Right cardiac atrium (tissue), 5 donors: ENCODE measurements around the gene ACACA. TPM values are rescaled to one million over a fixed set of nuclear protein-coding genes. Genes with fewer than 3 reads are reported as not detected.
A peak's percentile ranks its signal among the peaks of the same experiment; 100 is the strongest.
"Not testable (repeated sequence)": the region's sequence is repeated elsewhere in the genome, so short reads cannot be mapped to it uniquely, and the experiment has no call there.

Source experiments
- ATAC-seq, 2 donors: fragments of 200-7000 bp; cut with Tn5 transposase; one replicate each; pipeline versions ENCODE4 v1.8.0 to v1.9.1; 2020; ENCODE audit warnings: moderate library complexity in 2 of 2, mild to moderate bottlenecking in 1 of 2
- DNase-seq, 3 donors: peaks; one replicate each; pipeline ENCODE4 v3.0.0-alpha.2; 2020
- H3K27ac ChIP-seq: one replicate; pipeline ENCODE4 v1.5.1; 2013; ENCODE audit warnings: mild to moderate bottlenecking, low read length, control low read depth, moderate library complexity
- H3K27me3 ChIP-seq: one replicate; pipeline ENCODE4 v1.6.1; 2013; ENCODE audit not compliant: control insufficient read depth, insufficient read depth
- H3K4me1 ChIP-seq: one replicate; pipeline ENCODE4 v1.6.1; 2013; ENCODE audit warnings: low read length; ENCODE audit not compliant: control insufficient read depth, insufficient read depth
- H3K4me3 ChIP-seq: one replicate; pipeline ENCODE4 v1.5.1; 2013; ENCODE audit warnings: low read length, control low read depth
- H3K9me3 ChIP-seq: one replicate; pipeline ENCODE4 v1.6.1; 2013; ENCODE audit warnings: low read length; ENCODE audit not compliant: control insufficient read depth
- WGBS: extraction: QIAGEN DNeasy Blood & Tissue Kit; methylation state at CpG from one replicate; pipeline ENCODE4 v1.1.7; 2013; 5-methylcytosine and 5-hydroxymethylcytosine counted together
- intact Hi-C, 4 donors: fragments of 100-400 bp; cut with DNase I; formaldehyde crosslinking; loops; one replicate each; pipeline versions ENCODE4 v1.11.0 to v1.14.0; 2022 to 2023
- polyA plus RNA-seq: library from polyadenylated mRNA; stranded (reverse); fragments of 200-250 nt; gene quantifications from one replicate; pipeline ENCODE4 v1.2.3, GENCODE V29; 2013
- total RNA-seq, 4 donors: library from RNA; stranded (reverse); fragmentation: NEBNext Ultra II Directional; extraction: Animal tissue kit (Norgen Biotek cat#: 25700); gene quantifications; one replicate each; pipeline ENCODE4 v1.2.1, GENCODE V29; 2021
- donor health status: healthy with polysubstance abuse.
- donor health status: DM: no; HTN: yes; CAD: no.
- donor health status: DM: no; HTN: no; CAD: no.
- donor health status: DM: no; HTN: yes; CAD: no; lungs with severe emphysema.
- donor health status: DM: yes; HTN: yes; CAD: no.

The ACACA gene
- total and polyA plus RNA-seq, 5 donors = 8.9 to 24.8 (median 20.5) TPM

DNA sequence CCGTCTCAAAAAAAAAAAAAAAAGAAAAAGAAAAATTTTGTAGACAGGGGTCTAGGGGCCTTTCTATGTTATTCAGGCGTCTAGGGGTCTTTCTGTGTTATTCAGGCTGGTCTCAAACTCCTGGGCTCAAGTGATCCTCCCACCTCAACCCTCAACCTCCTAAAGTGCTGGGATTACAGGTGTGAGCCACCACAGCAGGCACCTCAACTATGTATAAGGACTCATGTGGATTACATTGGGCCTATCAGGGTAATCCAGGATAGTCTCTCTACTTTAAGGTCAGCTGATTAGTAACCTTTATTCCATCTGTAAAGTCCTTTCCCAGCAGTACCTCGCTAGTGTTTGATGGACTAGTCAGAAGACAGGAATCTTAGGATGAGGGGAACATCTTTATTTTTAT lies 22.4 kb upstream of the ACACA start:
- Histone ChIP-seq H3K4me3 (no peak overlapping the region), H3K4me1 (no peaks in the 10 kb centered on the region), H3K27ac (no peak overlapping the region), H3K27me3 (no peaks in the 10 kb centered on the region), H3K9me3 (no peaks in the 10 kb centered on the region)
- no peak for ATAC-seq
- DNase-seq = no peak
- 97% methylated on average over 3 of the region's 3 CpGs for WGBS
- intact Hi-C loops = no loop called here

DNA sequence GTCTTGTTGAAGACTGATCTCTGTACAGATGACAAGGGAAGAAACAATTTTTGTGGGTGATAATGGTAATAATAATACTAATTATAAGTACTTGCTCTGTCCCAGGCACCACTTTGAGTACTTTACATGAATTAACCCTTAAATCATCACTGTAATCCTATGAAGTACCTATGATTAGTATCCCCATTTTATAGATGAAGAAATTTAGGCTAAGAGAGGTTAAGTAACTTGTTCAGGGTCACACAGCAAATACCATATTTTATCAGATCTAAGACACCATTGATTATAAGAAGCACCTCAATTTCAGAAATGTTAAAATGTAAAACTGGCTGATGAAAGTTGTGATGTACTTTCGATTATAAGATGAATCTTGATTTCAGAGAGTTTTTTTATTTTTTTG lies 18.6 kb upstream of the ACACA start:
- no peak for ATAC-seq
- H3K4me3 ChIP-seq = no peak overlapping the region
- WGBS = 96% methylated on average over 1 of the region's 1 CpG

DNA sequence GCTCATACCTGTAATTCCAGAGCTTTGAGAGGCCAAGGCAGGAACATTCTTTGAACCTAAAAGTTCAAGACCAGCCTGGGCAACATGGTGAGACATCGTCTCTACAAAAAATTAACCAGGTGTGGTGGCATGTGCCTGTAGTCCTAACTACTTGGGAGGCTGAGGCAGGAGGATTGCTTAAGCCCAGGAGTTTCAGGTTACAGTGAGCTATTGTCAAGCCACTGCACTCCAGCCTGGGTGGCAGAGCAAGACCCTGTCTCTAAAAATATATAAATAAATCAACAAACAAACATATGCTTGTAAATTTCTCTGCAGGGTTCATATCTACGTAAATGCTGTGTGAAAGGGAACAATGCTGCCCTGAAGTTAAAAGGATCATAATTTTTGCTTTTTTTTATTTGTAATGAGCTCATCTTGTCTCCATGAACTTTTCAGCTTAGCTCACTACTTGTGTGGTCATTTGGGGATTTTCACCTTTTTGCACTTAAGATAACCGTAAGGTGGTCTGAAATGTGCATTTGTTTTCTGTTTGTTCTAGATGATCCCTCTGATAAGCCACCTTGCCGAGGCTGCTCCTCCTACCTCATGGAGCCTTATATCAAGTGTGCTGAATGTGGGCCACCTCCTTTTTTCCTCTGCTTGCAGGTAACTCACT lies 16.5 kb upstream of the ACACA start:
- no peaks in the 10 kb centered on the region for H3K27me3 ChIP-seq

More for the DNA sequence above, 18.6 kb upstream of the ACACA start:
- H3K9me3 ChIP-seq = no peaks in the 10 kb centered on the region
- DNase-seq = no peak
- H3K27me3 ChIP-seq = no peaks in the 10 kb centered on the region
- intact Hi-C loops = no loop called here
- no peak overlapping the region for H3K27ac ChIP-seq
- no peaks in the 10 kb centered on the region for H3K4me1 ChIP-seq

DNA sequence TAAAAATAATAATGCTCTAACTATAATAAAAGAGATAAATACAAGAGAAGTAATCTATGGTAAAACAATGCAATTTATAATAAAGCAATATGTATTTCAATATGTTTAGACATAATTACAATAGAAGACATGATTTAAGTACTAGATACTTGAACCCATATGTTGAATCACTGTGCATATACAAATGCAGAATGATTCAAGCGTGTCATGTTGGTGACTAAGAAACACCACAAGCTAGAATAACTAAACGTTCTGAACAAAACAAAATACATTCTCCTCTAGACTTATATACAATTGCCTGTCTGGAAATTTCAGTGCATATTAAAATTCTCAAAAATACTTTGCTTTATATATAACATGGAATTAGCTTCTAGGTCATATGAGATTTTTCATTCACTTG lies 11.2 kb upstream of the ACACA start:
- WGBS = 84% methylated on average over 2 of the region's 2 CpGs
- DNase-seq = no peak
- Histone ChIP-seq H3K4me1 (no peaks in the 10 kb centered on the region), H3K9me3 (no peaks in the 10 kb centered on the region), H3K27me3 (no peaks in the 10 kb centered on the region), H3K27ac (no peak overlapping the region), H3K4me3 (no peak overlapping the region)
- intact Hi-C loops = no loop called here
- ATAC-seq = no peak

More for the DNA sequence above, 16.5 kb upstream of the ACACA start:
- Histone ChIP-seq H3K4me1 (no peaks in the 10 kb centered on the region), H3K27ac (no peak overlapping the region), H3K4me3 (no peak overlapping the region), H3K9me3 (no peaks in the 10 kb centered on the region)
- DNase-seq (no peak), ATAC-seq (no peak)
- WGBS = 88% methylated on average over 4 of the region's 4 CpGs
- intact Hi-C loops = no loop called here

DNA sequence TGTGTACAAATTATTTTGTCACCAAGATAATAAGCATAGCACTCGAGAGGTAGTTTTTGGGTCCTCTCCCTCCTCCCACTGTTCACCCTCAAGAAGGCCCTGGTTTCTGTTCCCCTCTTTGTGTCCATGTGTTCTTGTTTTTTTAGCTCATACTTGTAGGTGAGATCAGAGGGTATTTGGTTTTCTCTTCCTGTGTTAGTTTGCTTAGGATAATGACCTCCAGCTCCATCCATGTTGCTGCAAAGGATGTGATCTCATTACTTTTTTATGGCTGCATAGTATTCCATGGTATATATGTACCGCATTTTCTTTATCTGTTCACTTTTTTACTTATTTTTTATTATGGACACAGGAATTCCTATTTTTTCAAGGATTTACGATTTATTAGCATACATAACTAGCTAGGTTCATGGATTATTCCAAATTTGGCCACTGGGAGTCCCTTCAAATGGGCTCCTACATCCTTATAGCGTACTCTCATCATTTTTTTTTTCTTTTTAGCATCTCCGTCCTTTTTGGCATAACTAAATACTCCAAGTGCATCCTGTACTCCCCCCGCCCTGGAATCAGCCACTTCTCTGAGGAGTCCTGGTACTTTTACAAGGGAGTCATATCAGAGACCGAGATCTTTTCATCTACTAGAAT lies 7.4 kb upstream of the ACACA start:
- DNase-seq (no peak), ATAC-seq (no peak)
- WGBS = 93% methylated on average over 7 of the region's 7 CpGs
- Histone ChIP-seq H3K9me3 (no peaks in the 10 kb centered on the region), H3K27me3 (no peaks in the 10 kb centered on the region), H3K4me1 (no peaks in the 10 kb centered on the region), H3K4me3 (no peak overlapping the region), H3K27ac (no peak overlapping the region)
- intact Hi-C loops = no loop called here

DNA sequence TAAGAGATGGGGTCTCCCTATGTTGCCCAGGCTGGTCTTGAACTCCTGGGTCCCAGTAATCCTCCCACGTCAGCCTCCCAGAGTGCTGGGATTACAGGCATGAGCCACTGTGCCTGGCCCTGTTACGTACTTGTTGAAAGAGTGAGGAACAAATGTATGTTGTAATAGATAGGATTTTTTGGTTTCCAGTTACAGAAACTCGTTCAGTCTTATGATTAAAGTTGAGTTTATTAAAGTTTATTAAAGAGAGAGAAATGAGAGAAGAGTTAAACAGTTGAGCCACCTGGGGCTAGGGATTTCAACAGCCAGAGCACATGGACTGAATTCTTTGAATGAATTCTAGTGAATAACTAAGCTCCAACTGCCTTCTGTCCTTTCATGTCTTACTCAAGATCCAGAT lies 3.7 kb upstream of the ACACA start:
- H3K4me3 ChIP-seq = no peak overlapping the region
- DNase-seq = no peak
- H3K27me3 ChIP-seq = no peaks in the 10 kb centered on the region
- no peak for ATAC-seq
- WGBS = 90% methylated on average over 3 of the region's 3 CpGs
- no peaks in the 10 kb centered on the region for H3K9me3 ChIP-seq
- no peak overlapping the region for H3K27ac ChIP-seq
- H3K4me1 ChIP-seq = no peaks in the 10 kb centered on the region
- intact Hi-C loops = no loop called here

DNA sequence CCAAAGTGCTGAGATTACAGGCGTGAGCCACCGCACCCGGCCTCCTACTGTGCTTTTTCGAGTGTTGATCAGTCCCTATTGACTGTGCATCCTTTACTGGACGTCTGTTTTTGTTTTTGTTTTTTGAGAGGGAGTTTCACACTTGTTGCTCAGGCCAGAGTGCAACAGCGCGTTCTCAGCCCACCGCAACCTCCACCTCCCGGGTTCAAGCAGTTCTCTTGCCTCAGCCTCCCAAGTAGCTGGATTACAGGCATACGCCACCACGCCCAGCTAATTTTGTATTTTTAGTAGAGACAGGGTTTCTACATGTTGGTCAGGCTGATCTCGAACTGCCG lies 1.5 kb upstream of the ACACA start:
- 95% methylated on average over 13 of the region's 13 CpGs for WGBS
- H3K27me3 ChIP-seq, H3K4me3 ChIP-seq, H3K27ac ChIP-seq, ATAC-seq, H3K9me3 ChIP-seq, H3K4me1 ChIP-seq: not testable (repeated sequence)
- peak in 1 of 3 donors; percentile 34 for DNase-seq
- intact Hi-C loops = loop anchor here in 1 of 4 donors (5.0 kb wide), 1 partner anchor 79 kb away; the partner anchor contains the start of gene DUSP14

DNA sequence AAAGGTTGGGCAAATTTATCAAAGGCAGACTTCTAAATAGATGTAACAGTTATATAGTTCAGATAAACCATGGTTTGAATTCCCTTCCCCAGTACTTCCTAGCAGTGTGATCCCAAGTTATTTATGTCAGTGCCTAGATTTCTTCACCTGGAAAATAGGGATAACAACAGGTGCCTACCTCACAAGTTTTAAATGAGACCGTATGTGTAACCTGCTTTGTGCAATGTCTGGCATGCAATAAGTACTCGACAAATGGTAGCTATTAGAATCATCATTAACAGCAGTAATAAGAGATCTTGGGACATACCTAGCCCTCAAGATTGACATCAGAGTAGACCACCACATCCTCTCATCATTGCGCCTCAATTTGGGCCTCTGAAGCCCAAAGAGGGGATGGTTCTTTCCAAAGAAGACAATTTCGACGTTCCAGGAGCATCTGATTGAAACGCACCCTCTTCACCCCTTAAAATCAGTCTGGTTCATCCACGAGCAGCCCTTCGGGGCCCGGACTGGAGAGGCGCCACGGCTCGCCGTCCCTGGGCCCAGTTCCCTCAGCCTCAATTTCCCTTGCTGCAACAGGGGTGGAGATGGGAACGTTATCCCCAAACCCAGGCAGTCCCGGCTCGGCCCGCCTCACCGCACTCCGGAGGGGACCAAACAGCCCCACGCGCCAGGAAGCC lies 541 bp downstream of the ACACA start:
- peak overlapping the region; percentile 75 for H3K4me3 ChIP-seq
- peak overlapping the region; percentile 6 for H3K27ac ChIP-seq
- H3K9me3 ChIP-seq = no peaks in the 10 kb centered on the region
- DNase-seq (no peak), ATAC-seq (no peak)
- under 1% methylated on average over 21 of the region's 21 CpGs for WGBS
- H3K4me1 ChIP-seq = no peaks in the 10 kb centered on the region
- no peaks in the 10 kb centered on the region for H3K27me3 ChIP-seq
- intact Hi-C loops = loop anchor here in 1 of 4 donors (5.0 kb wide), 1 partner anchor 81 kb away; the partner anchor contains the start of gene DUSP14

DNA sequence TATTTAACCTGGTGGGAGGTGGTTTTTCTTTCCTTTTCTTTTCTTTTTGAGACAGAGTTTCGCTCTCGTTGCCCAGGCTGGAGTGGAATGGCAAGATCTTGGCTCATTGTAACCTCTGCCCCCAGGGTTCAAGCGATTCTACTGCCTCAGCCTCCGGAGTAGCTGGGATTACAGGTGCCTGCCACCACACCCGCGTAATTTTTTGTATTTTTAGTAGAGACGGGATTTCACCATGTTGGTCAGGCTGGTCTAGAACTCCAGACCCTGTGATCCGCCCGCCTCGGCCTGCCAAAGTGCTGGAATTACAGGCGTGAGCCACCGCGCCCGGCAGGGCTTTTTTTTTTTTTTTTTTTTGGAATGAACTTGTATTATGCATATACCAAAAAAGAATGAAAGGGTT lies 1.1 kb downstream of the ACACA start:
- H3K9me3 ChIP-seq, ATAC-seq, H3K27ac ChIP-seq, H3K4me1 ChIP-seq, H3K27me3 ChIP-seq: not testable (repeated sequence)
- H3K4me3 ChIP-seq = peak overlapping the region; percentile 75
- peak in 1 of 3 donors; percentile 56 for DNase-seq
- 76% methylated on average over 14 of the region's 14 CpGs for WGBS
- intact Hi-C loops = loop anchor here in 1 of 4 donors (5.0 kb wide), 1 partner anchor 82 kb away; the partner anchor contains the start of gene DUSP14

DNA sequence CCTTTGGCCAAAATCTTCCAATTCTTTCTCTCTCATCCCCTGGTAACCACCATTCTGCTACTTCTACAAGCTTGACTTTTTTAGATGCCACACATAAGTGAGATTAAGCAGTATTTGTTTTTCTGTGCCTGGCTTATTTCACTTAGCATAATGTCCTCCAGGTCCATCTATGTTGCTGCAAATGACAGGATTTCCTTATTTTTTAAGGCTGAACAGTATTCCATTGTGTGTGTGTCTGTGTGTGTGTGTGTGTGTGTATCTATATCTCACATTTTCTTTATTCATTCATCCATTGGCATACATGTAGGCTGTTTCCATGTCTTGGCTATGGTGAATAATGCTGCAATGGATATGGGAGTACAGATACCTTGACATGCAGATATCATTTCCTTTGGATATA lies 6.1 kb downstream of the ACACA start:
- DNase-seq (no peak), ATAC-seq (no peak)
- Histone ChIP-seq H3K4me1 (no peaks in the 10 kb centered on the region), H3K4me3 (no peak overlapping the region), H3K27ac (no peak overlapping the region), H3K9me3 (no peaks in the 10 kb centered on the region), H3K27me3 (no peaks in the 10 kb centered on the region)
- intact Hi-C loops = no loop called here

DNA sequence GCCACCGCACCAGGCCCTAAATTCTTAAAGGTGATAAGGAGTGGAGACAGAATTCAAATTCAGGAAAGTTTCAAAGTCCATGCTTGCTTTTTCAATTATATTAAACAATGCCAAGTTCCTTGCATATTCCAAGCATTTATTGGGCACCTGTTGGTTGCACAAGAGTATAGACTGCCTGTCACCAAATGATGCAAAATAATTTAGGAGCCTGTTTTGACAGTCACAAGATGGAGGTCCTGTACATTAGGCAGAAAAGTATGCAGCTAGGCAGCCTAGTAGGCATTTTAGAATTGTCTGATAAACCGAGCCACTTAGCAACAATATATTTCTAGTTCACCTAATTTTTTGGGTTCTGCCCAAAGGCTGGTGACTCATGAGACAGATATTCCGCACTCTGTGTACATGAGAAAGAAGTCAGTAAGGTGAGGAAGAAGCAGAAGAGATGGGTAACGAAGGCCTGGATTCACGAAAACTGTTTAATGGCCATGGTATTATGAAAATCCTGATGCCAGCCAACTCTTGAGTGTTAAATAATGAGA lies 7.3 kb downstream of the ACACA start:
- Histone ChIP-seq H3K4me3 (no peak overlapping the region), H3K4me1 (no peaks in the 10 kb centered on the region), H3K27me3 (no peaks in the 10 kb centered on the region), H3K9me3 (no peaks in the 10 kb centered on the region), H3K27ac (no peak overlapping the region)
- intact Hi-C loops = no loop called here
- ATAC-seq = no peak
- no peak for DNase-seq
- 93% methylated on average over 5 of the region's 5 CpGs for WGBS
